Mesodermal cell (in vitro differentiated cells): ENCODE measurements around the gene KDM4C.

Source experiments
- H3K27ac ChIP-seq: 2 replicates; pipeline ENCODE4 v1.7.0; 2013; ENCODE audit warnings: mild to moderate bottlenecking, low read depth, low read length, moderate library complexity; ENCODE audit not compliant: severe bottlenecking
- H3K36me3 ChIP-seq: 2 replicates; pipeline ENCODE4 v1.7.1; 2013; ENCODE audit warnings: mild to moderate bottlenecking, low read length, moderate library complexity; ENCODE audit not compliant: control insufficient read depth, insufficient read depth
- H3K4me1 ChIP-seq: one replicate; pipeline ENCODE4 v1.7.1; 2013; ENCODE audit warnings: mild to moderate bottlenecking, low read length; ENCODE audit not compliant: insufficient read depth, control insufficient read depth, poor library complexity, severe bottlenecking
- H3K4me3 ChIP-seq: 2 replicates; pipeline ENCODE4 v1.7.0; 2013; ENCODE audit warnings: low read length, control low read depth, mild to moderate bottlenecking; ENCODE audit not compliant: insufficient read depth, poor library complexity, severe bottlenecking; ENCODE audit errors: extremely low read depth
- H3K9me3 ChIP-seq: 2 replicates; pipeline ENCODE4 v1.7.1; 2013; ENCODE audit warnings: mild to moderate bottlenecking, low read length, moderate library complexity; ENCODE audit not compliant: control insufficient read depth
- WGBS, 2 experiments: methylation state at CpG; one replicate each; pipeline ENCODE4 v1.1.5; 2013; ENCODE audit warnings: missing lambda C conversion rate in 2 of 2; ENCODE audit not compliant: insufficient coverage in 2 of 2; 5-methylcytosine and 5-hydroxymethylcytosine counted together

Gene KDM4C

GRCh38 chr9:7165331-7165975, 407.7 kb downstream of the KDM4C start:
- no peak overlapping the region for H3K4me3 ChIP-seq
- no peaks in the 10 kb centered on the region for H3K9me3 ChIP-seq
- WGBS, 2 experiments, result 90 to 97% methylated on average over 3 to 5 of the region's 7 CpGs
- no peak overlapping the region for H3K27ac ChIP-seq
- H3K36me3 ChIP-seq, result no peaks in the 10 kb centered on the region
- no peaks in the 10 kb centered on the region for H3K4me1 ChIP-seq

GRCh38 chr9:7166074-7166473, 408.3 kb downstream of the KDM4C start:
- WGBS, 2 experiments, result 90 to 94% methylated on average over 1 of the region's 1 CpG
- H3K4me1 ChIP-seq, result no peaks in the 10 kb centered on the region
- H3K9me3 ChIP-seq, result no peaks in the 10 kb centered on the region
- no peak overlapping the region for H3K4me3 ChIP-seq
- H3K36me3 ChIP-seq, result no peaks in the 10 kb centered on the region
- no peak overlapping the region for H3K27ac ChIP-seq

DNA sequence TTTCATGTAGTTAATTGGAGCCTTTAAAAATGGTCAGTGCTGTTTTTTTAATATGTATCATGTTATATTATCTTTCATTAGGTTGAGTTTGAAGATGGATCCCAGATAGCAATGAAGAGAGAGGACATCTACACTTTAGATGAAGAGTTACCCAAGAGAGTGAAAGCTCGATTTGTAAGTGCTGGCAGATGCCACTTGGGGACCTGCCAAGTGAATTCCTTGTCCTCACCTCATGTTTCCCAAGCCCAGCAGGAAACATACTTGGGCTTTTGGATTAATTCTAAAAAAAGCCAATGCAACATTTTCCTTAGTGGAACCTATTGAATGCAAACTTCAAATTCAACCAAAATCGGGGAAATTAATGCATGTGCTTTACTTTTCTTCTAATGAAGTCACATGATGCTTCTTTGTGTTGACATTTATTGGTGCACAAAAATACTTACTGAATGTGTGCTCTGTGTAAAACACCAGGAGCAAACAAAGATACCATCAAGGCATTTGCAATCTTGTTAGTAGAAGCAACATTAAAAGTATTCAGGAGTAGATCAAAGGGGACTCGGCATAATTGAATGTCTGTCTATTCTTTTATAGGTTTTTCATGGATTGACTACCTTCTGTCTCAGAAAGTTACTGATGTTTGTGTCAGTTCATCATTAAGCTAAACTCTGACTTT, 412.1 kb downstream of the KDM4C start:
- no peaks in the 10 kb centered on the region for H3K9me3 ChIP-seq
- H3K4me3 ChIP-seq, result no peak overlapping the region
- H3K36me3 ChIP-seq, result no peaks in the 10 kb centered on the region
- no peak overlapping the region for H3K27ac ChIP-seq
- 93 to 100% methylated on average over 1 to 2 of the region's 3 CpGs for WGBS, 2 experiments
- peaks cover 19% of the 10 kb centered on the region for H3K4me1 ChIP-seq

- Histone ChIP-seq H3K4me1 (peaks cover 19% of the 10 kb centered on the region), H3K9me3 (no peaks in the 10 kb centered on the region), H3K27ac (no peak overlapping the region), H3K4me3 (no peak overlapping the region), H3K36me3 (no peaks in the 10 kb centered on the region)
- WGBS, 2 experiments, result 64 to 86% methylated on average over 5 to 6 of the region's 10 CpGs
These were observed 413.8 kb downstream of the KDM4C start for GRCh38 chr9:7171396-7172153.

DNA sequence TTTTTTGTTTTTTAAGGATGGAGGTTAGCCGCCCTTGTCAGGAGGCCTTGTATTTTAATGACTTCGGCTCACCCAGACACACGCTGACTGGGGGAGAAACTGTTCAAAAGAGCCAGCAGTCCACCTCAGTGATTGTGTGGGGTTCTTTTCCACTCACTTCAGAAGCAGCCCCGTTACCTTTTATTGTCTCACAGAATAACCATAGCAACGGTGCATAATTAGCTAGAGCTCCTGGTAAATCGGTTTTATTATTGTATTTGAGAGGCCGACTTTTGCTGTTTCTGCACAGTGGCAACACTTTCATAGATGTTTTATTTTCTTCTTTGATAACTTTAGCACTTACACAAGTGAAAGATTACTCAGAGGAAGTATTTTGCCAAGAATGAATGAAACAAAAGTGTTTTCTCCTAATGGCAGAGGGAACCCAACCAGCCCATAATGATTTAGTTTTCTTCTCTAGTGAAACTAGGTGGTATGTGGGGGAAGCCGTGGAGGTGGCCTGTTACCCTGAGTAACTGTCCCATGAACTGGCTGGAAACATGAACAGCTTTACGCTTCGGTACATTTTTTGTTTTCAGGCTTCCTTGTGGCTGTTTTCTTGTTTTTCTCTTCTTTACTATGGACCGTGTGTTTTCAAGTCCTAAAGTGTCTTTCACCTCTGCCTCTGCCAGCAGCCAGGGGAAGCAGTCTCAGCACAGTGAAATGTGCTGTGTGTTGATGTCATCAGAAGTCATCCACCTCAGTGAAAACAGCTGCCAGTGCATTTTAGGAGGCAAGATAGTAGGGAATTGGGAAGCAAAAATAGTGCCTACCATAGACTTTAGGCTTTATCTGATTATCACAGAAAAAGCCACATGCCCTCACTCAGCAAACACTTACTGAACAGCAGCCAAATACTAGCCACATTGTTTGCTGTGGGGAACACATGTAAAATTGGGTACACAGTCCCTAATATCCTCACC, 414.7 kb downstream of the KDM4C start:
- no peak overlapping the region for H3K27ac ChIP-seq
- peaks cover 19% of the 10 kb centered on the region for H3K4me1 ChIP-seq
- H3K9me3 ChIP-seq, result no peaks in the 10 kb centered on the region
- 86 to 92% methylated on average over 5 to 7 of the region's 11 CpGs for WGBS, 2 experiments
- H3K36me3 ChIP-seq, result no peaks in the 10 kb centered on the region
- H3K4me3 ChIP-seq, result no peak overlapping the region

DNA sequence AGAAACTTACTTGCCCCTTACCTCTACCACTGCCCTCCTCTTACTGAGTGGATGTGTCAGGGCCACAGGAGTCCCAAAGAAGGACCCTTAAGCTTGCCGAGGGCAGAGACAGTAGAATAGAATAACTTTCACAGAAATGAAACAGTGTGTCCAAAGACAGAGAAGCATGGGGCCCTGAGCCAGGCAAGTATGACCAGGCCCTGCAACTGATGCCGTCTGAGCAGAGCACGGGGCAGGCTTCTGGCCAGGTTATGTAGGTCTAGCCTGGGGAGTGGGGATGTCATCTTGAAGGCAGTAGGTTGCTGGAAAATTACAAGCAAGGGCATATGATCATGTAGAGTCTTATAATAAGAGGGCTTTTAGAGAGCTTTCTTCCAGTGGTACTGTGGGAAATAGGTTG, 415.4 kb downstream of the KDM4C start:
- 96 to 97% methylated on average over 3 of the region's 3 CpGs for WGBS, 2 experiments

DNA sequence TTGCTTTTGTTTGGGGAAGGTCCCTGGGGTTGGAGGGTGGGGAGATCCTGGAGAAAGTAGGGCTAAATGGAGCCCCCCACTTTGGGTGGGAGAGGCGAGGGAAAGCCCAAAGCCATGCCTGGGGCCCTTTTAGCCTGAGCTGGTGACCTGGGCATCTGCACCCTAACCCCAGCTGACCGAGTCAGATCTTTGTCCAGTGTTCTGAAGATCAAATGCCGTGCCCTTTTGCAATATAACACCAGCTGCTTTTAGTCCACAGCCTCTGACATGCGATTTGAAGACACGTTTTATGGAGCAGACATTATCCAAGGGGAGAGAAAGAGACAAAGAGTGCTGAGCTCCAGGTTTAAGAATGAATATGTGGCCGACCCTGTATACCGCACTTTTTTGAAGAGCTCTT, 416.5 kb downstream of the KDM4C start:
- H3K9me3 ChIP-seq, result no peaks in the 10 kb centered on the region
- 88 to 95% methylated on average over 7 of the region's 7 CpGs for WGBS, 2 experiments
- H3K27ac ChIP-seq, result no peak overlapping the region
- H3K4me1 ChIP-seq, result peaks cover 19% of the 10 kb centered on the region
- no peak overlapping the region for H3K4me3 ChIP-seq
- H3K36me3 ChIP-seq, result no peaks in the 10 kb centered on the region

More for the DNA sequence above, 415.4 kb downstream of the KDM4C start:
- Histone ChIP-seq H3K4me1 (peaks cover 19% of the 10 kb centered on the region), H3K4me3 (no peak overlapping the region), H3K9me3 (no peaks in the 10 kb centered on the region), H3K36me3 (no peaks in the 10 kb centered on the region), H3K27ac (no peak overlapping the region)

DNA sequence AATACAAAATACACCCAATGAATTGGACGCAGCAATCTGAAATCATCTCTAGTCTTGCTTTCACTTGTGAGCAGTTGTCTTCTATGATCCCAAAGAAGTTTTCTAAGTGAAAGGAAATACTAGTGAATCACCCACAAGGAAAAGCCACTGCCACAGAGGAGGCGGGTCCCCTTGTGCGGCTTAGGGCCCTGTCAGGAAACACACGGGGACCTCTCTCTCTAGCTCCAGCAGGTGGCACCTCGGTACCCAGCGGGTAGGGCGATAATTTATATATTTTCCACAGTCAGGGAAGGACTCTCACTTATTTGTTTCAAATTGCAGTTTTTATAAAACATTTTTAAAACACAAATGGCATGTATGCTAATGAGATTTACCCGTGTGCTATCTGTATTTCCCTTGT, 417.1 kb downstream of the KDM4C start:
- WGBS, 2 experiments, result 86% methylated on average over 3 of the region's 8 CpGs; no CpG with 5 or more reads in 1 of the 2 experiments

GRCh38 chr9:7176561-7176960, 418.8 kb downstream of the KDM4C start:
- H3K36me3 ChIP-seq, result no peaks in the 10 kb centered on the region
- WGBS, 2 experiments, result no CpG with 5 or more reads among the region's 1 CpG
- H3K9me3 ChIP-seq, result no peaks in the 10 kb centered on the region
- peaks cover 16% of the 10 kb centered on the region for H3K4me1 ChIP-seq
- H3K27ac ChIP-seq, result no peak overlapping the region
- no peak overlapping the region for H3K4me3 ChIP-seq

More for the DNA sequence above, 417.1 kb downstream of the KDM4C start:
- H3K27ac ChIP-seq, result no peak overlapping the region
- H3K4me3 ChIP-seq, result no peak overlapping the region
- H3K36me3 ChIP-seq, result no peaks in the 10 kb centered on the region
- H3K9me3 ChIP-seq, result no peaks in the 10 kb centered on the region
- peaks cover 19% of the 10 kb centered on the region for H3K4me1 ChIP-seq

GRCh38 chr9:7177383-7177782, 419.6 kb downstream of the KDM4C start:
- H3K4me3 ChIP-seq, result no peak overlapping the region
- no peaks in the 10 kb centered on the region for H3K9me3 ChIP-seq
- no peaks in the 10 kb centered on the region for H3K36me3 ChIP-seq
- no CpG with 5 or more reads among the region's 3 CpGs for WGBS, 2 experiments
- peaks cover 8% of the 10 kb centered on the region for H3K4me1 ChIP-seq
- H3K27ac ChIP-seq, result no peak overlapping the region
